Activated CD4-positive, alpha-beta T cell treated with anti-CD3 and anti-CD28 coated beads, Interleukin-10, Interleukin-2, amounts not matched to agents 100 ng/mL and 50 ng/mL, durations not matched to agents 16 hours and 8 hours (primary cell): ENCODE results near the gene MORN5.
"Not testable (repeated sequence)": the region's sequence is repeated elsewhere in the genome, so short reads cannot be mapped to it uniquely, and the experiment has no call there.

ENCODE experiments used
- DNase-seq: peaks from one replicate; pipeline ENCODE4 v3.0.0-alpha.2; 2020

Gene MORN5

GRCh38 chr9:122159026-122159924, at the start of gene MORN5, which contains the start of gene NDUFA8:
Gene MORN5 (plus strand): TSS chr9:122159908. CDS start chr9:122159973, 65 bp downstream.
Gene NDUFA8 (minus strand): TSS chr9:122159779. CDS start chr9:122159677, 102 bp downstream.
- peak; percentile 97 for DNase-seq

- DNase-seq: no peak
These were observed 49.4 kb upstream of the MORN5 start for GRCh38 chr9:122110100-122110833.

- DNase-seq: no peak
These were observed 48.2 kb upstream of the MORN5 start for GRCh38 chr9:122111413-122112085.

- DNase-seq: no peak
These were observed 47.5 kb upstream of the MORN5 start for GRCh38 chr9:122112238-122112637.

- DNase-seq: no peak
These were observed 46.1 kb upstream of the MORN5 start for GRCh38 chr9:122113574-122113973.

- no peak for DNase-seq
These were observed 44.3 kb upstream of the MORN5 start for GRCh38 chr9:122115176-122116035.

GRCh38 chr9:122116040-122116439, 43.7 kb upstream of the MORN5 start:
- no peak for DNase-seq

GRCh38 chr9:122116448-122117173, 43.1 kb upstream of the MORN5 start:
- DNase-seq: no peak

GRCh38 chr9:122117241-122117640, 42.5 kb upstream of the MORN5 start:
- DNase-seq: not testable (repeated sequence)

GRCh38 chr9:122118343-122119165, 41.2 kb upstream of the MORN5 start:
- no peak for DNase-seq

- DNase-seq: no peak
These were observed 40.6 kb upstream of the MORN5 start for GRCh38 chr9:122119166-122119521.

GRCh38 chr9:122119721-122120120, 40.0 kb upstream of the MORN5 start:
- no peak for DNase-seq

GRCh38 chr9:122120316-122121071, 39.2 kb upstream of the MORN5 start:
- DNase-seq: no peak

GRCh38 chr9:122121391-122121790, 38.3 kb upstream of the MORN5 start:
- no peak for DNase-seq

- DNase-seq: no peak
These were observed 37.8 kb upstream of the MORN5 start for GRCh38 chr9:122121931-122122330.

- DNase-seq: no peak
These were observed 37.2 kb upstream of the MORN5 start for GRCh38 chr9:122122468-122122867.

- peak; percentile 72 for DNase-seq
These were observed 36.6 kb upstream of the MORN5 start for GRCh38 chr9:122122903-122123632.

GRCh38 chr9:122124048-122124447, 35.7 kb upstream of the MORN5 start:
- no peak for DNase-seq

- no peak for DNase-seq
These were observed 35.2 kb upstream of the MORN5 start for GRCh38 chr9:122124528-122124927.
